CD14-positive monocyte (primary cell): ENCODE data around the gene KRTAP4-5. TPM values are rescaled to one million over a fixed set of nuclear protein-coding genes. Genes with fewer than 3 reads are reported as not detected.

Experiments used
- DNase-seq, 3 donors: peaks; one replicate each; pipeline ENCODE4 v3.0.0-alpha.2; 2011 to 2022
- H2AFZ ChIP-seq: 2 replicates; pipeline ENCODE4 v1.6.0; 2012; ENCODE audit warnings: mild to moderate bottlenecking, low read depth, low read length, inconsistent platforms; ENCODE audit not compliant: insufficient read depth, poor library complexity, severe bottlenecking
- H3K27ac ChIP-seq, 2 donors: 1 replicate in 1 of 2; 2 replicates in 1 of 2; pipeline ENCODE4 v1.5.1; 2012 to 2013; ENCODE audit warnings: low read length in 2 of 2, control low read depth in 1 of 2, inconsistent platforms in 1 of 2, low read depth in 1 of 2, mild to moderate bottlenecking in 1 of 2
- H3K27me3 ChIP-seq, 2 donors: one replicate each; pipeline versions ENCODE4 v1.6.0 to v1.6.1; 2011 to 2013; ENCODE audit warnings: low read length in 2 of 2; ENCODE audit not compliant: control insufficient read depth in 2 of 2, insufficient read depth in 2 of 2
- H3K36me3 ChIP-seq, 2 donors: replicated peaks in 1 of 2; 1 replicate in 1 of 2; 2 replicates in 1 of 2; pipeline versions ENCODE4 v1.5.1 to v1.6.1; 2012 to 2013; ENCODE audit warnings: low read length in 2 of 2, control low read depth in 1 of 2, inconsistent platforms in 1 of 2, mild to moderate bottlenecking in 1 of 2; ENCODE audit not compliant: insufficient read depth in 2 of 2, control insufficient read depth in 1 of 2
- H3K4me1 ChIP-seq, 2 donors: 1 replicate in 1 of 2; 2 replicates in 1 of 2; pipeline versions ENCODE4 v1.5.1 to v1.6.1; 2012 to 2013; ENCODE audit warnings: low read length in 2 of 2, control low read depth in 1 of 2, inconsistent platforms in 1 of 2, mild to moderate bottlenecking in 1 of 2, moderate library complexity in 1 of 2; ENCODE audit not compliant: insufficient read depth in 2 of 2, control insufficient read depth in 1 of 2
- H3K4me2 ChIP-seq: replicated peaks from 2 replicates; pipeline ENCODE3; 2012; ENCODE audit warnings: low read length, moderate library complexity, mild to moderate bottlenecking; ENCODE audit not compliant: poor library complexity, severe bottlenecking; ENCODE audit errors: extremely low read depth
- H3K4me3 ChIP-seq, 3 experiments: fragments of 200-600 bp in 1 of 3; sonication (generic) in 1 of 3; replicated peaks in 1 of 3; 1 replicate in 2 of 3; 2 replicates in 1 of 3; pipeline ENCODE4 v1.5.1; 2011 to 2013; ENCODE audit warnings: low read length in 3 of 3, mild to moderate bottlenecking in 3 of 3, control low read depth in 2 of 3, low read depth in 2 of 3, inconsistent platforms in 1 of 3, moderate library complexity in 1 of 3
- H3K79me2 ChIP-seq: 2 replicates; pipeline ENCODE4 v1.6.0; 2012; ENCODE audit warnings: mild to moderate bottlenecking, control low read depth, inconsistent platforms, low read length, moderate library complexity; ENCODE audit not compliant: insufficient read depth
- H3K9ac ChIP-seq: 2 replicates; pipeline ENCODE4 v1.6.0; 2017; ENCODE audit warnings: low read length, mild to moderate bottlenecking; ENCODE audit not compliant: insufficient read depth, poor library complexity, severe bottlenecking
- H3K9me3 ChIP-seq, 2 donors: replicated peaks in 1 of 2; 1 replicate in 1 of 2; 2 replicates in 1 of 2; pipeline versions ENCODE4 v1.5.1 to v1.6.1; 2012 to 2013; ENCODE audit warnings: low read length in 2 of 2, control low read depth in 1 of 2; ENCODE audit not compliant: control insufficient read depth in 1 of 2, insufficient read depth in 1 of 2
- H4K20me1 ChIP-seq: 2 replicates; pipeline ENCODE4 v1.6.0; 2012; ENCODE audit warnings: mild to moderate bottlenecking, low read length, control low read depth, moderate library complexity; ENCODE audit not compliant: insufficient read depth
- H3K27ac Mint-ChIP-seq, 7 donors: one replicate each; pipeline ENCODE4 v1.8.0; 2020; ENCODE audit warnings: mild to moderate bottlenecking in 7 of 7, mixed read lengths in 7 of 7, moderate library complexity in 6 of 7, inconsistent platforms in 2 of 7
- H3K27me3 Mint-ChIP-seq, 3 donors: one replicate each; pipeline ENCODE4 v1.8.0; 2021 to 2022; ENCODE audit warnings: low read depth in 3 of 3, mild to moderate bottlenecking in 3 of 3, mixed read lengths in 3 of 3, moderate library complexity in 3 of 3, inconsistent platforms in 1 of 3
- H3K36me3 Mint-ChIP-seq, 2 donors: one replicate each; pipeline ENCODE4 v1.8.0; 2020; ENCODE audit warnings: mixed read lengths in 2 of 2, inconsistent platforms in 1 of 2, mild to moderate bottlenecking in 1 of 2
- H3K4me1 Mint-ChIP-seq: one replicate; pipeline ENCODE4 v1.8.0; 2020; ENCODE audit warnings: mild to moderate bottlenecking, mixed read lengths
- H3K4me3 Mint-ChIP-seq, 2 donors: one replicate each; pipeline ENCODE4 v1.8.0; 2020; ENCODE audit warnings: mild to moderate bottlenecking in 2 of 2, mixed read lengths in 2 of 2, moderate library complexity in 1 of 2
- H3K9me3 Mint-ChIP-seq, 7 donors: one replicate each; pipeline ENCODE4 v1.8.0; 2020 to 2022; ENCODE audit warnings: mixed read lengths in 7 of 7, mild to moderate bottlenecking in 6 of 7, moderate library complexity in 6 of 7, inconsistent platforms in 2 of 7
- CTCF ChIP-seq: fragments of 200-600 bp; IDR thresholded peaks from one replicate; pipeline ENCODE4 v1.8.0; 2022; ENCODE audit warnings: antibody characterized with exemption, mild to moderate bottlenecking
- WGBS: methylation state at CpG from one replicate; pipeline ENCODE4 v1.1.5; 2013; ENCODE audit warnings: missing lambda C conversion rate; ENCODE audit not compliant: insufficient coverage; 5-methylcytosine and 5-hydroxymethylcytosine counted together
- intact Hi-C, 2 donors: fragments of 100-400 bp; cut with micrococcal nuclease; formaldehyde crosslinking; loops; one replicate each; pipeline versions ENCODE4 v1.15.0 to v1.15.1; 2023
- polyA plus RNA-seq, 3 donors: library from polyadenylated mRNA; depleted of rRNA in 1 of 3; unstranded in 2 of 3; stranded (reverse) in 1 of 3; fragments of 300-500 nt in 2 of 3; fragments of >200 nt in 1 of 3; fragmentation: Illumina TruSeq in 2 of 3; gene quantifications; 1 replicate in 2 of 3; 2 replicates in 1 of 3; pipeline ENCODE4 v1.2.3, GENCODE V29; 2012 to 2021

KRTAP4-5 gene
- polyA plus RNA-seq, 3 donors = not detected

GRCh38 chr17:41186872-41187271 lies 37.2 kb upstream of the KRTAP4-5 start:
- Histone ChIP-seq H3K27ac (no peak overlapping the region), H2AFZ (no peak overlapping the region), H4K20me1 (no peaks in the 10 kb centered on the region), H3K9me3 (no peaks in the 10 kb centered on the region), H3K79me2 (no peaks in the 10 kb centered on the region), H3K36me3 (no peaks in the 10 kb centered on the region), H3K27me3 (peaks cover 0 to 3% of the 10 kb centered on the region in 2 donors), H3K9ac (no peak overlapping the region), H3K4me3 (no peak overlapping the region), H3K4me1 (no peaks in the 10 kb centered on the region), H3K4me2 (no peak overlapping the region)
- no peaks in the 10 kb centered on the region for H3K36me3 Mint-ChIP-seq
- H3K9me3 Mint-ChIP-seq = peaks cover 0 to 4% (median 0%) of the 10 kb centered on the region in 7 donors
- peaks cover 8 to 15% (median 8%) of the 10 kb centered on the region in 3 donors for H3K27me3 Mint-ChIP-seq
- H3K27ac Mint-ChIP-seq = no peak overlapping the region
- 94% methylated on average over 2 of the region's 2 CpGs for WGBS
- DNase-seq = no peak
- no peak overlapping the region for H3K4me3 Mint-ChIP-seq
- no peaks in the 10 kb centered on the region for H3K4me1 Mint-ChIP-seq
- no peak for TF ChIP-seq CTCF
- intact Hi-C loops = no loop called here

- H3K4me2 ChIP-seq = no peak overlapping the region
- Mint-ChIP-seq H3K36me3 (no peaks in the 10 kb centered on the region), H3K4me3 (no peak overlapping the region), H3K27me3 (peaks cover 6 to 11% (median 8%) of the 10 kb centered on the region in 3 donors), H3K4me1 (no peaks in the 10 kb centered on the region), H3K27ac (no peak overlapping the region), H3K9me3 (peaks cover 0 to 2% (median 0%) of the 10 kb centered on the region in 7 donors)
- no peaks in the 10 kb centered on the region for H4K20me1 ChIP-seq
- no peaks in the 10 kb centered on the region for H3K4me1 ChIP-seq
- H3K9ac ChIP-seq = no peak overlapping the region
- DNase-seq = no peak
- H3K27me3 ChIP-seq = peaks cover 0 to 3% of the 10 kb centered on the region in 2 donors
- no peaks in the 10 kb centered on the region for H3K79me2 ChIP-seq
- no peaks in the 10 kb centered on the region for H3K36me3 ChIP-seq
- H2AFZ ChIP-seq = no peak overlapping the region
- intact Hi-C loops = no loop called here
- no peak for TF ChIP-seq CTCF
- WGBS = no CpG with 5 or more reads among the region's 1 CpG
- no peak overlapping the region for H3K27ac ChIP-seq
- H3K9me3 ChIP-seq = no peaks in the 10 kb centered on the region
- no peak overlapping the region for H3K4me3 ChIP-seq
Measured at GRCh38 chr17:41185001-41185400, 35.4 kb upstream of the KRTAP4-5 start.
